GM12878 (cell line): ENCODE results near the gene VSX2. TPM values are rescaled to one million over a fixed set of nuclear protein-coding genes. Genes with fewer than 3 reads are reported as not detected.

Source experiments
- ATAC-seq: fragments of 200-7000 bp; cut with Tn5 transposase; 3 replicates; pipeline ENCODE4 v1.9.1; 2020; ENCODE audit warnings: mild to moderate bottlenecking, moderate library complexity
- BruUV-seq: library from RNA; stranded (reverse); fragments of 400-500 nt; replicated peaks from 2 replicates; lab custom pipeline; 2021; lab: Mats Ljungman, UMichigan
- CTCF ChIA-PET: fragments of 300-600 bp; sonication (Branson Sonifier 250); formaldehyde crosslinking; extraction: SDS; loops from one replicate; lab custom pipeline; 2021; ENCODE audit warnings: inconsistent platforms; lab: Yijun Ruan, JAX
- POLR2A ChIA-PET: fragments of 350-600 bp; formaldehyde crosslinking; extraction: SDS; loops from one replicate; lab custom pipeline; 2021; ENCODE audit warnings: inconsistent platforms; lab: Charles Lee
- RAD21 ChIA-PET: fragments of 300-600 bp; sonication (Branson Sonifier 250); formaldehyde crosslinking; loops from one replicate; lab custom pipeline; 2023; ENCODE audit warnings: antibody characterized with exemption; ENCODE audit not compliant: unreplicated experiment; lab: Charles Lee
- SMC1A ChIA-PET: fragments of 300-600 bp; sonication (Branson Sonifier 250); formaldehyde crosslinking; loops from one replicate; lab custom pipeline; 2023; ENCODE audit not compliant: unreplicated experiment, uncharacterized antibody; lab: Charles Lee
- DNase-seq: peaks from one replicate; pipeline ENCODE4 v3.0.0-alpha.2; 2011; ENCODE audit warnings: low read depth, low spot score
- FAIRE-seq: peaks from 3 replicates; lab custom pipeline; 2011; peaks lifted over from hg19 to GRCh38; lab: Jason Lieb, UNC
- H2AFZ ChIP-seq: 2 replicates; pipeline ENCODE4 v1.6.0; 2011; ENCODE audit warnings: low read depth, low read length, control low read depth; ENCODE audit not compliant: control insufficient read depth
- H3K27ac ChIP-seq: 2 replicates; pipeline ENCODE4 v1.5.1; 2011; ENCODE audit warnings: control low read depth; ENCODE audit not compliant: control insufficient read depth, insufficient read depth
- H3K27me3 ChIP-seq, 2 experiments: replicated peaks in 1 of 2; 2 replicates each; pipeline versions ENCODE4 v1.6.0 to v1.6.1; 2011; ENCODE audit warnings: low read length in 1 of 2; ENCODE audit not compliant: control insufficient read depth in 2 of 2, insufficient read depth in 2 of 2
- H3K36me3 ChIP-seq, 2 experiments: 2 replicates each; pipeline ENCODE4 v1.5.1; 2011; ENCODE audit warnings: low read length in 1 of 2; ENCODE audit not compliant: control insufficient read depth in 2 of 2, insufficient read depth in 2 of 2
- H3K4me1 ChIP-seq: 2 replicates; pipeline ENCODE4 v1.6.1; 2011; ENCODE audit warnings: mild to moderate bottlenecking, low read length, moderate library complexity, mixed read lengths; ENCODE audit not compliant: control insufficient read depth, insufficient read depth
- H3K4me2 ChIP-seq: 2 replicates; pipeline ENCODE4 v1.6.0; 2011; ENCODE audit warnings: control low read depth; ENCODE audit not compliant: control insufficient read depth, insufficient read depth
- H3K4me3 ChIP-seq: fragments of 200-600 bp; sonication (generic); 2 replicates; pipeline ENCODE4 v1.5.1; 2016
- H3K79me2 ChIP-seq: 2 replicates; pipeline ENCODE4 v1.6.0; 2011; ENCODE audit warnings: low read length; ENCODE audit not compliant: control insufficient read depth, insufficient read depth
- H3K9ac ChIP-seq: 2 replicates; pipeline ENCODE4 v1.8.0; 2011; ENCODE audit warnings: low read length, control low read depth, mixed read lengths; ENCODE audit not compliant: control insufficient read depth, insufficient read depth
- H3K9me3 ChIP-seq: replicated peaks from 3 replicates; pipeline ENCODE4 v1.5.1; 2011; ENCODE audit warnings: mild to moderate bottlenecking, low read length; ENCODE audit not compliant: control insufficient read depth, insufficient read depth
- H4K20me1 ChIP-seq: 2 replicates; pipeline ENCODE4 v1.6.0; 2011; ENCODE audit not compliant: control insufficient read depth, insufficient read depth
- E2F4 ChIP-seq: IDR thresholded peaks from 2 replicates; pipeline ENCODE4 v1.6.1; 2012; ENCODE audit warnings: low read depth, low read length, improper control_type of control experiment
- ELK1 ChIP-seq: IDR thresholded peaks from 2 replicates; pipeline ENCODE4 v1.6.1; 2012; ENCODE audit warnings: low read depth, low read length, improper control_type of control experiment
- HCFC1 ChIP-seq: fragments of 150-350 bp; IDR thresholded peaks from 2 replicates; pipeline ENCODE4 v1.6.1; 2014; ENCODE audit warnings: low read length
- MAX ChIP-seq: IDR thresholded peaks from 2 replicates; pipeline ENCODE4 v1.6.1; 2012; ENCODE audit warnings: low read depth, low read length, improper control_type of control experiment
- MXI1 ChIP-seq: fragments of 150-350 bp; IDR thresholded peaks from 2 replicates; pipeline ENCODE4 v1.6.1; 2011; ENCODE audit warnings: low read depth, mild to moderate bottlenecking, inconsistent platforms, low read length, improper control_type of control experiment
- NR2C1 ChIP-seq: fragments of 450-650 bp; IDR thresholded peaks from 2 replicates; pipeline ENCODE4 v1.6.1; 2017; ENCODE audit warnings: antibody characterized with exemption, mild to moderate bottlenecking, moderate library complexity
- NRF1 ChIP-seq: conservative IDR thresholded peaks from 2 replicates; pipeline ENCODE4 v1.6.1; 2011; ENCODE audit warnings: mild to moderate bottlenecking, low read depth, low read length, improper control_type of control experiment
- PAX8 ChIP-seq: fragments of 450-650 bp; IDR thresholded peaks from 2 replicates; pipeline ENCODE4 v1.6.1; 2017; ENCODE audit warnings: mild to moderate bottlenecking, moderate library complexity
- RCOR1 ChIP-seq: conservative IDR thresholded peaks from 2 replicates; pipeline ENCODE4 v1.6.1; 2012; ENCODE audit warnings: low read depth, low read length, improper control_type of control experiment
- SIX5 ChIP-seq: IDR thresholded peaks from 2 replicates; pipeline ENCODE4 v1.6.1; 2011; ENCODE audit warnings: mild to moderate bottlenecking, low read depth, low read length, moderate library complexity; ENCODE audit not compliant: severe bottlenecking
- STAT1 ChIP-seq: fragments of 450-650 bp; conservative IDR thresholded peaks from 2 replicates; pipeline ENCODE4 v1.6.1; 2014; ENCODE audit warnings: antibody characterized with exemption, mild to moderate bottlenecking
- TCF3 ChIP-seq: IDR thresholded peaks from 2 replicates; pipeline ENCODE4 v1.6.1; 2012; ENCODE audit warnings: low read depth, mild to moderate bottlenecking, low read length, borderline replicate concordance; ENCODE audit not compliant: insufficient read depth
- USF1 ChIP-seq: IDR thresholded peaks from 2 replicates; pipeline ENCODE4 v1.6.1; 2011; ENCODE audit warnings: borderline replicate concordance, low read depth, mild to moderate bottlenecking, moderate library complexity, mixed read lengths, low read length; ENCODE audit not compliant: insufficient read depth; ENCODE audit errors: extremely low read length
- YBX1 ChIP-seq: fragments of 450-650 bp; IDR thresholded peaks from 2 replicates; pipeline ENCODE4 v1.6.1; 2016; ENCODE audit warnings: antibody characterized with exemption
- YY1 ChIP-seq: IDR thresholded peaks from 2 replicates; pipeline ENCODE4 v1.6.1; 2011; ENCODE audit warnings: low read depth, mild to moderate bottlenecking, low read length
- WGBS: methylation state at CpG from one replicate; pipeline ENCODE4 v1.1.6; 2016; ENCODE audit warnings: low lambda C conversion rate; ENCODE audit not compliant: insufficient replicate concordance, insufficient coverage; ENCODE audit errors: missing lambda C conversion rate; 5-methylcytosine and 5-hydroxymethylcytosine counted together
- in situ Hi-C: fragments of 300-500 bp; cut with MboI; formaldehyde crosslinking; loops from 9 replicates; pipeline ENCODE4 v1.14.3; 2018; ENCODE audit warnings: mixed read lengths
- intact Hi-C: fragments of 100-400 bp; cut with micrococcal nuclease; formaldehyde crosslinking; loops from one replicate; pipeline ENCODE4 v1.14.2; 2022; ENCODE audit not compliant: unreplicated experiment
- polyA plus RNA-seq, 11 experiments: library from polyadenylated mRNA; depleted of rRNA in 4 of 11; unstranded in 6 of 11; stranded (reverse) in 5 of 11; fragments of >200 nt; fragmentation: Nextera tagmentation in 4 of 11; fragmentation: Illumina TruSeq in 1 of 11; extraction: Ambion mirVana in 4 of 11; extraction: Trizol in 1 of 11; gene quantifications; 1 replicate in 1 of 11; 2 replicates in 10 of 11; pipeline versions ENCODE4 v1.2.1 to v1.2.3, GENCODE V29; 2011 to 2016; ENCODE audit warnings: inconsistent platforms in 2 of 11, missing spikeins in 2 of 11, low read depth in 1 of 11
- total RNA-seq, 4 experiments: library from RNA; depleted of rRNA in 3 of 4; stranded (reverse); fragments of >200 nt in 3 of 4; fragmentation: Illumina TruSeq in 1 of 4; extraction: Trizol in 1 of 4; gene quantifications; 2 replicates each; pipeline versions ENCODE4 v1.2.1 to v1.2.3, GENCODE V29; 2013 to 2021

VSX2 gene
- total and polyA plus RNA-seq, 10 of the 15 experiments (the other 5 are each of a cell fraction or from before 2014, with no cell fraction given): 0.04 to 0.05 TPM; not detected in 8

- SMC1A ChIA-PET: no interaction called here
- Histone ChIP-seq H3K4me3 (no peak overlapping the region), H3K9ac (no peak overlapping the region), H4K20me1 (no peaks in the 10 kb centered on the region), H3K27ac (no peak overlapping the region), H3K4me1 (no peaks in the 10 kb centered on the region), H2AFZ (no peak overlapping the region), H3K36me3 (no peaks in the 10 kb centered on the region), H3K27me3 (no peaks in the 10 kb centered on the region; a peak in 3 of 4 replicates), H3K79me2 (no peaks in the 10 kb centered on the region), H3K4me2 (no peak overlapping the region), H3K9me3 (no peaks in the 10 kb centered on the region)
- FAIRE-seq (no peak), DNase-seq (no peak), ATAC-seq (no peak)
- CTCF ChIA-PET: interaction anchor here (0.6 kb wide), 1 partner anchor 12 kb away, joined by 4 read pairs; no protein-coding TSS in a partner anchor
- no TSS peak for BruUV-seq
- in situ Hi-C loops (no loop called here), intact Hi-C loops (no loop called here)
- TF ChIP-seq TCF3: no peak
- no peak for TF ChIP-seq YBX1
- TF ChIP-seq PAX8: no peak
- TF ChIP-seq NRF1: no peak
- WGBS: 35% methylated on average over 5 of the region's 5 CpGs
- RAD21 ChIA-PET: no interaction called here
- POLR2A ChIA-PET: no interaction called here
Observed at GRCh38 chr14:74263921-74264320, 24.7 kb downstream of the VSX2 start.

GRCh38 chr14:74265301-74265965 is 26.2 kb downstream of the VSX2 start:
- CTCF ChIA-PET: interaction anchor here (0.6 kb wide), 1 partner anchor 600 kb away, joined by 3 read pairs; no protein-coding TSS in a partner anchor
- no peak overlapping the region for H3K27ac ChIP-seq
- in situ Hi-C loops (no loop called here), intact Hi-C loops (no loop called here)
- POLR2A ChIA-PET: no interaction called here
- ATAC-seq (no peak), FAIRE-seq (no peak), DNase-seq (no peak)
- SMC1A ChIA-PET: no interaction called here
- H3K9ac ChIP-seq: no peak overlapping the region
- 19% methylated on average over 13 of the region's 13 CpGs for WGBS
- H3K4me3 ChIP-seq: no peak overlapping the region
- no peaks in the 10 kb centered on the region for H3K36me3 ChIP-seq
- no peaks in the 10 kb centered on the region for H3K9me3 ChIP-seq
- H2AFZ ChIP-seq: no peak overlapping the region
- H3K4me1 ChIP-seq: no peaks in the 10 kb centered on the region
- H3K27me3 ChIP-seq: no peaks in the 10 kb centered on the region; a peak in 3 of 4 replicates
- H3K4me2 ChIP-seq: no peak overlapping the region
- no TSS peak for BruUV-seq
- no peaks in the 10 kb centered on the region for H3K79me2 ChIP-seq
- H4K20me1 ChIP-seq: no peaks in the 10 kb centered on the region
- RAD21 ChIA-PET: no interaction called here
- TF ChIP-seq MXI1 (no peak), RCOR1 (no peak), SIX5 (no peak), ELK1 (no peak), NR2C1 (no peak), STAT1 (no peak), USF1 (no peak), YY1 (no peak), MAX (no peak), HCFC1 (no peak), E2F4 (no peak)
